ENCODE data around the gene E2F6.

Gene E2F6

GRCh38 chr2:11465485-11466306, at the start of gene E2F6:
Gene E2F6, minus strand, starts transcription at chr2:11466161. Its CDS starts 282 bp downstream, at chr2:11465879.
- DNase-seq (ENCODE audit: low read depth in 2 of 2): peak; percentile 82 to 83

GRCh38 chr2:11515490-11515981, 49.6 kb upstream of the E2F6 start:
- no peak for DNase-seq (ENCODE audit: low read depth in 2 of 2)

GRCh38 chr2:11514904-11515303, 48.9 kb upstream of the E2F6 start:
- DNase-seq (ENCODE audit: low read depth in 2 of 2): no peak

GRCh38 chr2:11514081-11514730, 48.2 kb upstream of the E2F6 start:
- DNase-seq (ENCODE audit: low read depth in 2 of 2): no peak

- DNase-seq (ENCODE audit: low read depth in 2 of 2): no peak
These were observed 47.4 kb upstream of the E2F6 start for GRCh38 chr2:11513319-11513718.

GRCh38 chr2:11512431-11512830, 46.5 kb upstream of the E2F6 start:
- DNase-seq (ENCODE audit: low read depth in 2 of 2): no peak

GRCh38 chr2:11509657-11510360, 43.8 kb upstream of the E2F6 start:
- no peak for DNase-seq (ENCODE audit: low read depth in 2 of 2)

GRCh38 chr2:11508279-11508678, 42.3 kb upstream of the E2F6 start:
- DNase-seq (ENCODE audit: low read depth in 2 of 2): no peak

- DNase-seq (ENCODE audit: low read depth in 2 of 2): no peak
These were observed 41.6 kb upstream of the E2F6 start for GRCh38 chr2:11507517-11507916.

- DNase-seq (ENCODE audit: low read depth in 2 of 2): no peak
These were observed 40.6 kb upstream of the E2F6 start for GRCh38 chr2:11506611-11506969.

GRCh38 chr2:11505652-11506610, 40.0 kb upstream of the E2F6 start:
- DNase-seq (ENCODE audit: low read depth in 2 of 2): no peak

- no peak for DNase-seq (ENCODE audit: low read depth in 2 of 2)
These were observed 37.5 kb upstream of the E2F6 start for GRCh38 chr2:11503354-11503927.

GRCh38 chr2:11502740-11503292, 36.9 kb upstream of the E2F6 start:
- no peak for DNase-seq (ENCODE audit: low read depth in 2 of 2)

- no peak for DNase-seq (ENCODE audit: low read depth in 2 of 2)
These were observed 34.8 kb upstream of the E2F6 start for GRCh38 chr2:11500702-11501303.

- DNase-seq (ENCODE audit: low read depth in 2 of 2): no peak
These were observed 33.3 kb upstream of the E2F6 start for GRCh38 chr2:11499081-11499743.

- no peak for DNase-seq (ENCODE audit: low read depth in 2 of 2)
These were observed 32.6 kb upstream of the E2F6 start for GRCh38 chr2:11498543-11499034.

GRCh38 chr2:11495844-11496681, 30.1 kb upstream of the E2F6 start:
- DNase-seq (ENCODE audit: low read depth in 2 of 2): no peak

- no peak for DNase-seq (ENCODE audit: low read depth in 2 of 2)
These were observed 28.3 kb upstream of the E2F6 start for GRCh38 chr2:11494310-11494709.

- DNase-seq (ENCODE audit: low read depth in 2 of 2): no peak
These were observed 27.3 kb upstream of the E2F6 start for GRCh38 chr2:11493282-11493681.
